Measurements from ENCODE around the gene RASSF4.

Gene RASSF4

GRCh38 chr10:44962870-44963738, 3.5 kb downstream of the RASSF4 start:
- no peak overlapping the region for H3K4me3 ChIP-seq (ENCODE audit: insufficient read depth, low read depth, low read length, poor library complexity, severe bottlenecking)
- H3K36me3 ChIP-seq (ENCODE audit: control insufficient read depth, insufficient read depth, low read length) = no peaks in the 10 kb centered on the region
- H3K9me3 ChIP-seq (ENCODE audit: control insufficient read depth, low read length) = no peaks in the 10 kb centered on the region
- no peaks in the 10 kb centered on the region for H3K27me3 ChIP-seq (replicated peaks; ENCODE audit: control insufficient read depth, insufficient read depth, low read length, poor library complexity, severe bottlenecking)
- H3K27ac ChIP-seq (ENCODE audit: insufficient read depth, low read length, poor library complexity, severe bottlenecking) = no peak overlapping the region
- no peak for DNase-seq
- H3K4me1 ChIP-seq (ENCODE audit: control insufficient read depth, insufficient read depth, low read length, poor library complexity, severe bottlenecking) = peaks cover 16% of the 10 kb centered on the region

- Histone ChIP-seq H3K4me1 (ENCODE audit: control insufficient read depth, insufficient read depth, low read length, poor library complexity, severe bottlenecking) (peaks cover 7% of the 10 kb centered on the region), H3K36me3 (ENCODE audit: control insufficient read depth, insufficient read depth, low read length) (no peaks in the 10 kb centered on the region), H3K27me3 (replicated peaks; ENCODE audit: control insufficient read depth, insufficient read depth, low read length, poor library complexity, severe bottlenecking) (no peaks in the 10 kb centered on the region), H3K9me3 (ENCODE audit: control insufficient read depth, low read length) (no peaks in the 10 kb centered on the region), H3K27ac (ENCODE audit: insufficient read depth, low read length, poor library complexity, severe bottlenecking) (no peak overlapping the region), H3K4me3 (ENCODE audit: insufficient read depth, low read depth, low read length, poor library complexity, severe bottlenecking) (no peak overlapping the region)
- no peak for DNase-seq
Observed at GRCh38 chr10:44963772-44964633, 4.4 kb downstream of the RASSF4 start.

GRCh38 chr10:44965104-44965503, 5.5 kb downstream of the RASSF4 start:
- Histone ChIP-seq H3K27me3 (replicated peaks; ENCODE audit: control insufficient read depth, insufficient read depth, low read length, poor library complexity, severe bottlenecking) (no peaks in the 10 kb centered on the region), H3K4me3 (ENCODE audit: insufficient read depth, low read depth, low read length, poor library complexity, severe bottlenecking) (no peak overlapping the region), H3K27ac (ENCODE audit: insufficient read depth, low read length, poor library complexity, severe bottlenecking) (no peak overlapping the region), H3K4me1 (ENCODE audit: control insufficient read depth, insufficient read depth, low read length, poor library complexity, severe bottlenecking) (peaks cover 1% of the 10 kb centered on the region), H3K36me3 (ENCODE audit: control insufficient read depth, insufficient read depth, low read length) (no peaks in the 10 kb centered on the region), H3K9me3 (ENCODE audit: control insufficient read depth, low read length) (no peaks in the 10 kb centered on the region)
- DNase-seq = no peak

GRCh38 chr10:44965651-44966097, 6.1 kb downstream of the RASSF4 start:
- H3K27me3 ChIP-seq (replicated peaks; ENCODE audit: control insufficient read depth, insufficient read depth, low read length, poor library complexity, severe bottlenecking) = no peaks in the 10 kb centered on the region
- no peak overlapping the region for H3K27ac ChIP-seq (ENCODE audit: insufficient read depth, low read length, poor library complexity, severe bottlenecking)
- no peaks in the 10 kb centered on the region for H3K36me3 ChIP-seq (ENCODE audit: control insufficient read depth, insufficient read depth, low read length)
- H3K4me3 ChIP-seq (ENCODE audit: insufficient read depth, low read depth, low read length, poor library complexity, severe bottlenecking) = no peak overlapping the region
- H3K4me1 ChIP-seq (ENCODE audit: control insufficient read depth, insufficient read depth, low read length, poor library complexity, severe bottlenecking) = no peaks in the 10 kb centered on the region
- H3K9me3 ChIP-seq (ENCODE audit: control insufficient read depth, low read length) = no peaks in the 10 kb centered on the region
- DNase-seq = no peak

GRCh38 chr10:44966129-44966815, 6.7 kb downstream of the RASSF4 start:
- DNase-seq = no peak
- no peaks in the 10 kb centered on the region for H3K9me3 ChIP-seq (ENCODE audit: control insufficient read depth, low read length)
- H3K4me1 ChIP-seq (ENCODE audit: control insufficient read depth, insufficient read depth, low read length, poor library complexity, severe bottlenecking) = no peaks in the 10 kb centered on the region
- H3K27me3 ChIP-seq (replicated peaks; ENCODE audit: control insufficient read depth, insufficient read depth, low read length, poor library complexity, severe bottlenecking) = no peaks in the 10 kb centered on the region
- H3K27ac ChIP-seq (ENCODE audit: insufficient read depth, low read length, poor library complexity, severe bottlenecking) = no peak overlapping the region
- H3K36me3 ChIP-seq (ENCODE audit: control insufficient read depth, insufficient read depth, low read length) = no peaks in the 10 kb centered on the region
- H3K4me3 ChIP-seq (ENCODE audit: insufficient read depth, low read depth, low read length, poor library complexity, severe bottlenecking) = no peak overlapping the region

- no peak for DNase-seq
- H3K4me3 ChIP-seq (ENCODE audit: insufficient read depth, low read depth, low read length, poor library complexity, severe bottlenecking) = no peak overlapping the region
Observed at GRCh38 chr10:44966816-44967509, 7.4 kb downstream of the RASSF4 start.

GRCh38 chr10:44967616-44968015, 8.0 kb downstream of the RASSF4 start:
- Histone ChIP-seq H3K36me3 (ENCODE audit: control insufficient read depth, insufficient read depth, low read length) (no peaks in the 10 kb centered on the region), H3K9me3 (ENCODE audit: control insufficient read depth, low read length) (no peaks in the 10 kb centered on the region), H3K27me3 (replicated peaks; ENCODE audit: control insufficient read depth, insufficient read depth, low read length, poor library complexity, severe bottlenecking) (no peaks in the 10 kb centered on the region), H3K4me1 (ENCODE audit: control insufficient read depth, insufficient read depth, low read length, poor library complexity, severe bottlenecking) (no peaks in the 10 kb centered on the region), H3K4me3 (ENCODE audit: insufficient read depth, low read depth, low read length, poor library complexity, severe bottlenecking) (no peak overlapping the region), H3K27ac (ENCODE audit: insufficient read depth, low read length, poor library complexity, severe bottlenecking) (no peak overlapping the region)
- DNase-seq = no peak

More at GRCh38 chr10:44966816-44967509, 7.4 kb downstream of the RASSF4 start:
- Histone ChIP-seq H3K27me3 (replicated peaks; ENCODE audit: control insufficient read depth, insufficient read depth, low read length, poor library complexity, severe bottlenecking) (no peaks in the 10 kb centered on the region), H3K4me1 (ENCODE audit: control insufficient read depth, insufficient read depth, low read length, poor library complexity, severe bottlenecking) (no peaks in the 10 kb centered on the region), H3K9me3 (ENCODE audit: control insufficient read depth, low read length) (no peaks in the 10 kb centered on the region), H3K27ac (ENCODE audit: insufficient read depth, low read length, poor library complexity, severe bottlenecking) (no peak overlapping the region), H3K36me3 (ENCODE audit: control insufficient read depth, insufficient read depth, low read length) (no peaks in the 10 kb centered on the region)

GRCh38 chr10:44968091-44968490, 8.5 kb downstream of the RASSF4 start:
- H3K27me3 ChIP-seq (replicated peaks; ENCODE audit: control insufficient read depth, insufficient read depth, low read length, poor library complexity, severe bottlenecking) = no peaks in the 10 kb centered on the region
- H3K4me1 ChIP-seq (ENCODE audit: control insufficient read depth, insufficient read depth, low read length, poor library complexity, severe bottlenecking) = no peaks in the 10 kb centered on the region
- H3K36me3 ChIP-seq (ENCODE audit: control insufficient read depth, insufficient read depth, low read length) = no peaks in the 10 kb centered on the region
- no peak for DNase-seq
- no peaks in the 10 kb centered on the region for H3K9me3 ChIP-seq (ENCODE audit: control insufficient read depth, low read length)
- no peak overlapping the region for H3K4me3 ChIP-seq (ENCODE audit: insufficient read depth, low read depth, low read length, poor library complexity, severe bottlenecking)
- no peak overlapping the region for H3K27ac ChIP-seq (ENCODE audit: insufficient read depth, low read length, poor library complexity, severe bottlenecking)

- Histone ChIP-seq H3K4me1 (ENCODE audit: control insufficient read depth, insufficient read depth, low read length, poor library complexity, severe bottlenecking) (no peaks in the 10 kb centered on the region), H3K4me3 (ENCODE audit: insufficient read depth, low read depth, low read length, poor library complexity, severe bottlenecking) (no peak overlapping the region), H3K27ac (ENCODE audit: insufficient read depth, low read length, poor library complexity, severe bottlenecking) (no peak overlapping the region), H3K9me3 (ENCODE audit: control insufficient read depth, low read length) (no peaks in the 10 kb centered on the region), H3K36me3 (ENCODE audit: control insufficient read depth, insufficient read depth, low read length) (no peaks in the 10 kb centered on the region), H3K27me3 (replicated peaks; ENCODE audit: control insufficient read depth, insufficient read depth, low read length, poor library complexity, severe bottlenecking) (no peaks in the 10 kb centered on the region)
- DNase-seq = no peak
Observed at GRCh38 chr10:44968500-44969400, 9.1 kb downstream of the RASSF4 start.

Data from effector memory CD4-positive, alpha-beta T cell (primary cell).